GM19463 (cell line): ENCODE results near the gene WASHC4.
"Not testable (repeated sequence)": the region's sequence is repeated elsewhere in the genome, so short reads cannot be mapped to it uniquely, and the experiment has no call there.

Experiments used
- ATAC-seq: cut with Tn5 transposase; IDR thresholded peaks from one replicate; pipeline ENCODE4 v1.9.1; 2021; ENCODE audit warnings: mild to moderate bottlenecking, moderate library complexity; ENCODE audit not compliant: unreplicated experiment

The WASHC4 gene

GRCh38 chr12:105157606-105158005, 50.1 kb downstream of the WASHC4 start:
- ATAC-seq, result no peak

DNA sequence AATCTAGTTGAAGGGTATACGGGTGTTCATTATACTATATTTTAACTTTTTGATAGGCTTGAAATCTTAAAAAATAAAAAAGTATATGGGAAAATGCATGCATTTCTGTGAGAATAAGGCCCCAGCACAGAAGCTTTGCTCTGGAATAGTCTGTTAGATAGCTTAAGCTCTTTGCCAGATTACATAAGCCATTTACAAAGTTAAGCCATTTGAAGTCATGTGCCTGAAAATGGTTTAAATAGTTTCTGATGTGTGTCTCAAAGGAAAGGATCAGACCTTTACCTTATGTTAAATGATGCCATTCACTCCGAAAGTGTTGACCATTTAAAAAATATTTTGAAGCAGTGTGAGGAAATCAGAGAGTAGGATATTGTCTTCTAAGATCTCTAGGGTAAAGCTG, 51.3 kb downstream of the WASHC4 start:
- no peak for ATAC-seq

- no peak for ATAC-seq
Measured at GRCh38 chr12:105162174-105162573, 54.6 kb downstream of the WASHC4 start.

- no peak for ATAC-seq
Measured at GRCh38 chr12:105164068-105164467, 56.5 kb downstream of the WASHC4 start.

- no peak for ATAC-seq
Measured at GRCh38 chr12:105166736-105167135, 59.2 kb downstream of the WASHC4 start.

- no peak for ATAC-seq
Measured at GRCh38 chr12:105167346-105167745, 59.8 kb downstream of the WASHC4 start.

- no peak for ATAC-seq
Measured at GRCh38 chr12:105168006-105168405, 60.5 kb downstream of the WASHC4 start.

GRCh38 chr12:105170139-105170538, 62.6 kb downstream of the WASHC4 start:
- no peak for ATAC-seq

DNA sequence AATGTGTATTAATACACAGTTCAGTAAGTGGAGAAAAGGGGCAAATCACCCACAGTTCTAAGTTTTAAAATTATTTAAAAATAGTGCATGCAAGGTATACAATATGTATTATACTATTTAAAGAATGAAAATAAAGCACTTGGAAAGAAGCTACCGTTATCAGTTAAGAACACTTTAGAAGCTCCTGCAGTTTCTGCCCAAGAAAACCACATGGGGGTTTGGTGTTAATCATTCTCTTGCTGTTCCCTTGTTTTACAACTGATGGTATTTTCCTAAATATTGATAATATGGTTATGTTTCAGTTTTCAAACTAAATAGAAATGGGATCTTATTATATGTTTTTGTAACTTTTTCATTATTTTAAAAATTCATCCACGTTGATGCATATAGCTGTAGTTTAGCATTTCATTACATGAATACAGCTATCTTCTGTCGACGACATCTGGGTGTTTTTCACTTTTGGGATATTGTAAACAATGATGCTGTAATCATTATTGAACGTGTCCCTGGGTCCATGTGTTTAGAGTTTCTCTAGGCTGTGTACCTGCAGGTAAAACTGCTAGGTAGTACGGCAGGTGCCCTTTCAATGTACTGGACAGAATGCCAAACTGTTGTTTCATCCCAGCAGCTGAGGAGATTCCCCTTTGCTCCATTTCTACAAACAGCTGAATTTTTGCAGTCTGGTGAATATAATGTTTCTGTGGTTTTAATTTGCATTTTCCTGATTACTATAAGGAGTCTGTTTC, 64.3 kb downstream of the WASHC4 start:
- no peak for ATAC-seq

- ATAC-seq, result no peak
Measured at GRCh38 chr12:105175397-105175990, 68.0 kb downstream of the WASHC4 start.

- no peak for ATAC-seq
Measured at GRCh38 chr12:105177208-105177607, 69.7 kb downstream of the WASHC4 start.

- not testable (repeated sequence) for ATAC-seq
Measured at GRCh38 chr12:105179114-105179513, 71.6 kb downstream of the WASHC4 start.

DNA sequence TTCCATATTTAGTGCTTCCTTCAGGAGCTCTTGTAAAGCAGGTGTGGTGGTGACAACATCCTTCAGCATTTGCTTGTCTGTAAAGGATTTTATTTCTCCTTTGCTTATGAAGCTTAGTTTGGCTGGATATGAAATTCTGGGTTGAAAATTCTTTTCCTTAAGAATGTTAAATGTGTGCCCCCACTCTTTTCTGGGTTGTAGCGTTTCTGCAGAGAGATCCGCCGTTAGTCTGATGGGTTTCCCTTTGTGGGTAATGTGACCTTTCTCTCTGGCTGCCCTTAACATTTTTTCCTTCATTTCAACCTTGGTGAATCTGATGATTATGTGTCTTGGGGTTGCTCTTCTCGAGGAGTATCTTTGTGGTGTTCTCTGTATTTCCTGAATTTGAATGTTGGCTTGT, 75.9 kb downstream of the WASHC4 start:
- ATAC-seq, result not testable (repeated sequence)

DNA sequence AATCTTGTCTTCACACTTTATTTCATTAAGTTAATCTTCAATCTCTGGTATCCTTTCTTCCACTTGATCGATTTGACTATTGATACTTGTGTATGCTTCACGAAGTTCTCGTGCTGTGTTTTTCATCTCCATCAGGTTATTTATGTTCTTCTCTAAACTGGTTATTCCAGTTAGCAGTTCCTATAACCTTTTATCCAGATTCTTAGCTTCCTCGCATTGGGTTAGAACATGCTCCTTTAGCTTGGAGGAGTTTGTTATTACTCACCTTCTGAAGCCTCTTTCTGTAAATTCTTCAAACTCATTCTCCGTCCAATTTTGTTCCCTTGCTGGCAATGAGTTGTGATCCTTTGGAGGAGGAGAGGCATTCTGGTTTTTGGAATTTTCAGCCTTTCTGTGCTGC, 76.4 kb downstream of the WASHC4 start:
- ATAC-seq, result not testable (repeated sequence)

- no peak for ATAC-seq
Measured at GRCh38 chr12:105189293-105189692, 81.8 kb downstream of the WASHC4 start.

DNA sequence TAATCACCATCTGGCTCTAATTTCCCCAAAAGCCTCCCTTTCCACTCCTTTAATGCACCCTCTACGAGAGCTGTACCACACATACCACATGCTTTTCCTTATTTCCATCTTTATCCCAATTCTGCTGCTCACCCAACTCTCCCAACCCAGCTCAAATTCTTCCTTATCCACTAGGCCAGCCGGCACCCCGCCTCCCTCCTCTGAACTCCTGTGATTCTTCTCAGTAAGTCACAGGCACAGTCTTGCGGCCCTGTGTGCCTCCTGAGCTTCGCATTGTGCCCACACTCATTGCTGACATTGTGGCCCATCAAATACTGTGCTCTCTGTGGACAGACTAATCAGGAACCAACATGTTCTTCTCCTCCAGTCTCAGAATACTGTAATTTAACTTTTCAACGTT, 83.0 kb downstream of the WASHC4 start:
- ATAC-seq, result no peak

- no peak for ATAC-seq
Measured at GRCh38 chr12:105192624-105193225, 85.2 kb downstream of the WASHC4 start.

DNA sequence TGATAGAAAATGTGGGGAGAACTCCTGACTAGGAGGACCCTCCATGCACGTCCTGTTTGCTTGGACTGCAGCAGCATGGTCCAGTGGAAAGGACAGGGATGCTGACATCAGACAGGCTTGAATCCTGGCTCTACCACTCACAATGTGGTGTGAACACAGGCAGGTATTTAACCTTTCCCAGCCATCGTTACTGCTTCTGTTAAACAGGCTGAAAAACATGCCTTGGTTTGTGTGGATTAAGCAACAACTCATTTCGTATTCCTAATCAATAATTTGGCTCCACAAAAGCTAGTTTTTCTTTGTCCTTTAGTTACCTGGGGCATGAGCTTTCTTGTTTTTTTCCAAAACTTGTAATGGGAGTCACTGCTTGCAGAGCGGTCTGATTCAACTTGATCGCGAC, 87.4 kb downstream of the WASHC4 start:
- ATAC-seq, result no peak

DNA sequence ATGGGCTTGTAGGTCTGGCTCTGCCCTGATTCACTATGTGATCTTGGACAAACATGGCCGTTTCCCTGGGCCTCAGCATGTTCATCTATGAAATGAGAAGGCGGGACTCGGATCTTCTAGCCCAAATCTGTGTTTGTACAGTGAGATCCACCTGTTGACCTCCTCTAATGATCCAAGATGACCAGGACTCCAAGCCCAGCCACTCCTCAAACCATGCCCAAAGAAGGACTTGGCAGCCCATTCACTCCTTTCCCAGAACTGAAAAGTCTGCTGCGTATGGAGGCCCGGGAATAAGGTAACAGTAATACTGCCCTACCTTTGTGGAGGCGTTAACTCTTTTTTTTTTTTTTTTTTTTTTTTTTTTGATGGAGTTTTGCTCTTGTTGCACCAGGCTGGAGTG, 88.6 kb downstream of the WASHC4 start:
- ATAC-seq, result no peak

GRCh38 chr12:105198961-105199360, 91.4 kb downstream of the WASHC4 start:
- no peak for ATAC-seq

DNA sequence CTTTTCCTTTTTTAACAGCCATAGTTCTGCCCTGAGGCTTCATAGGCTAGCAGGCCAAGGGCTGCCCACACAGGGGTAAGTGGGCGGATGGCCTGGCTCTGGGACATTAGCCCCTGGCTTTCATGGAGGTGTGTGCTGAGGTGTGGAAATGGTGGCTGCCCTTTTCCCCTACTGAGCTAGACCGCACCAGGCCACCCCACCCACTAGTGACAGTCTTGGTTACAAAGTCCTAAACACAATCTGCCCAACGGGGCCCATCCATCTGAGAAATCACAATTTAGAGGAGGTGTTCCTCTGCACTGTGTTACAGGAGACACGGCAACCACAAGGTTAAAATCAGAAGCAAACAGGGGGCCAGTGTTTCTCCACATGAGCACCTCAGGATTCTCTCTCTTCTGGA, 92.9 kb downstream of the WASHC4 start:
- no peak for ATAC-seq

- ATAC-seq, result no peak
Measured at GRCh38 chr12:105201299-105201698, 93.8 kb downstream of the WASHC4 start.
